ENCODE results near the gene GUK1.

The GUK1 gene

DNA sequence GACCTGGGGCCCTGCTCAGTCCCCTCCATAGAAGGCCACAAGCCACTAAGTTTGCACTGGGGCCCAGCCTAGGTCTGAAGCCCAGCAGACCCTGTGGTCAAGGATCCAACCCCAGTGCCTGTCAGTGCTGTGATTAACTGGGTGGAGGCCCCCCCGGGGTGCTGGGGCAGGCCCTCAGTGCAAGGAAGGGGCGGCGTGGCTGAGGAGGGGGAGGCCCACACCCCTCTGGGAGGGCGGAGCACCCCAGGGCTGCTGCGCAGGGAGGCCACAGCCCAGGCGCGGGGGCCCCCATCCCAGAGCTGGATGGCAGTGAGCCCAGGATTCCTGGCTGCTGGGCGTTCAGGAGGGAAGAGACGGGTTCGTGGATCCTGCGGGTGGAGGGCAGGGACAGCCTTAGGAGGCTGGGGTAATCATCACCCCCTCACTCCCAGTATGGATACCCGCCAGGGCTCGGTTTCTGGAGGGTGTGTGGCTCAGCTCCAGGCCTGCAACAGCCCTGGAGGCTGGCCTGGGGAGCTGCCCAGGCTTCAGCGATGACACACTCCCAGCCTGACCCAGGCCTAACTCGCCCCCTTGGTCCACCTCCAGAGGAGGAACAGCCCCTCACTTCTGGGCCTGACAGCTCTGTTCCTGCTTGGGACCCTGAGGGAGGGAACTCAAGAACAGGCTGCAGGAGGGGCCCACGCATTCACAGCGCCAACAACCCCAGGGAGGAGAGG, 10.5 kb downstream of the GUK1 start:
- no peak for DNase-seq (ENCODE audit: low read depth in 1 of 2, low spot score in 1 of 2)

DNA sequence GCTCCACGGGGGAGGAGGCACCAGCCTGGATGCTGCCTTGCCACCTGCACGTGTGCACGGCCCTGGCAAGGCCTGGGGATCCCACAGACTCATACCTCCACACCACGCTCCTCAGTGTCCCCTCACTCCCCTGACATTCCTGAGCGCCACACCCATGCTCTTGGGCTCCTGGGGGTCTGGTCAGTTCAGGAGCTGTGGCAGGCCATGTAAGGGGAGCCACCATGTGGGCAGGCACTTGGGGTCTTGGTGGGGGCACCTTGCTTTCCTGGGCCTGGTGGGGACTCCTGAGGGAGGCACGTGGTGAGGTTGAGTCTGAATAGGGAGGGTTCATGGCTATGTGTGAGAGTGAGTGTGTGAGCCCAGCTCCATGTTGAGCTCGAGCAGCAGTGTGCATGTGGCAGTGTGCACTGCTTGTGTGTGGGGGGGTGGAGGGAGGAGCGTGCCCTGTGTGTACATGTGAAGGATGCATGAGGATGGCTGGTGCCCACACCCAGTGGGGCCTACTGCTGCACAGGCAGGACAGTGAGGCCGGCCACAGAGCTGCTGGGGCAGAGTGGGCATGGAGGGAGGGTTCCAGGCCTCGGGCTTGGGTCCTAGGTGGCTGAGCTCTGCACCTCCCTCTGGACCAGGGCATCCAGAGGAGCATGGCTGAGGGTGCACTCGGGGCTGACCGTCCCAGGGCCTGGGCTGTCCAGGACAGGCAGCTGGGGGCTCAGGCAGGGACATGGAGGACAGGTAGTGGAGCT, 11.3 kb downstream of the GUK1 start:
- DNase-seq (ENCODE audit: low read depth in 1 of 2, low spot score in 1 of 2), result no peak
- in situ Hi-C loops (cut with HindIII; ENCODE audit: low pct_unique_long_range_greater_than_20kb, low sequenced_read_pairs), result no loop called here
- TF ChIP-seq JUND (IDR thresholded peaks at IDR 0.05; ENCODE audit: low read depth), result no peak

More for the DNA sequence above, 10.5 kb downstream of the GUK1 start:
- TF ChIP-seq JUND (IDR thresholded peaks at IDR 0.05; ENCODE audit: low read depth), result no peak
- in situ Hi-C loops (cut with HindIII; ENCODE audit: low pct_unique_long_range_greater_than_20kb, low sequenced_read_pairs), result no loop called here

GRCh38 chr1:228152097-228152917, 12.2 kb downstream of the GUK1 start:
- no peak for TF ChIP-seq JUND (IDR thresholded peaks at IDR 0.05; ENCODE audit: low read depth)
- DNase-seq (ENCODE audit: low read depth in 1 of 2, low spot score in 1 of 2), result no peak

GRCh38 chr1:228152918-228153258, 12.8 kb downstream of the GUK1 start:
- DNase-seq (ENCODE audit: low read depth in 1 of 2, low spot score in 1 of 2), result no peak
- in situ Hi-C loops (cut with HindIII; ENCODE audit: low pct_unique_long_range_greater_than_20kb, low sequenced_read_pairs), result no loop called here
- no peak for TF ChIP-seq JUND (IDR thresholded peaks at IDR 0.05; ENCODE audit: low read depth)

More at GRCh38 chr1:228152097-228152917, 12.2 kb downstream of the GUK1 start:
- in situ Hi-C loops (cut with HindIII; ENCODE audit: low pct_unique_long_range_greater_than_20kb, low sequenced_read_pairs), result no loop called here

DNA sequence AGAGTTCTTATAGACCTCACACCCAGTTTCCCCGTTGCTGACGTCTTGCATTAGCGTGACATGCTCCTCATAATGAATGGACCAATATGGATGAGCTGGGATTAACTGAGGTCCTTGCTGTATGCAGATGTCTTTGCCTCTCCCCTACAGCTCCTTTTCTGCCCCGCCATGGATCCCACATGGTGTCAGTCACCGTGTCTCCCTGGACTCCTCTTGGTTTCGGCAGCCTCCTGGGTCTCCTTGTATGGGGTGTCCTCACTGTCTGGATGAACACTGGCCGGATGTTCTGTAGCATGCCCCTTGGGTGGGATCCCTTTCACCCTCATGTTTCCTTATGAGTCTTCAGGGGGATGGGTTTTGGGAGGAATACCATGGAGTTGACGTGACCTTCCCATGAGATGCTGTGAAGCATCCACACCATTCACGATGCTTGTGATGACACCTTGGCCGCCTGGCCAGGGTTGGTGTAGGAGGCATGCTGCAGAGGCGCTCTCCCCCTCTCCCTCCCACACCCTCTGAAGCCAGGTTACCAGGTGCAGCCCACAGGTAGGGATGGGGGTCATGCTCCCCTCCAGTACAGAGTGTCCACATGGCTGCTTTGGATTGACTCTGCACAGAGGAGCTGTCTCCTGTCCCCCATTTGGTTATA, 14.1 kb downstream of the GUK1 start:
- in situ Hi-C loops (cut with HindIII; ENCODE audit: low pct_unique_long_range_greater_than_20kb, low sequenced_read_pairs), result no loop called here
- DNase-seq (ENCODE audit: low read depth in 1 of 2, low spot score in 1 of 2), result no peak
- no peak for TF ChIP-seq JUND (IDR thresholded peaks at IDR 0.05; ENCODE audit: low read depth)

- in situ Hi-C loops (cut with HindIII; ENCODE audit: low pct_unique_long_range_greater_than_20kb, low sequenced_read_pairs), result no loop called here
- no peak for TF ChIP-seq JUND (IDR thresholded peaks at IDR 0.05; ENCODE audit: low read depth)
- no peak for DNase-seq (ENCODE audit: low read depth in 1 of 2, low spot score in 1 of 2)
Observed at GRCh38 chr1:228154670-228155571, 14.8 kb downstream of the GUK1 start.

DNA sequence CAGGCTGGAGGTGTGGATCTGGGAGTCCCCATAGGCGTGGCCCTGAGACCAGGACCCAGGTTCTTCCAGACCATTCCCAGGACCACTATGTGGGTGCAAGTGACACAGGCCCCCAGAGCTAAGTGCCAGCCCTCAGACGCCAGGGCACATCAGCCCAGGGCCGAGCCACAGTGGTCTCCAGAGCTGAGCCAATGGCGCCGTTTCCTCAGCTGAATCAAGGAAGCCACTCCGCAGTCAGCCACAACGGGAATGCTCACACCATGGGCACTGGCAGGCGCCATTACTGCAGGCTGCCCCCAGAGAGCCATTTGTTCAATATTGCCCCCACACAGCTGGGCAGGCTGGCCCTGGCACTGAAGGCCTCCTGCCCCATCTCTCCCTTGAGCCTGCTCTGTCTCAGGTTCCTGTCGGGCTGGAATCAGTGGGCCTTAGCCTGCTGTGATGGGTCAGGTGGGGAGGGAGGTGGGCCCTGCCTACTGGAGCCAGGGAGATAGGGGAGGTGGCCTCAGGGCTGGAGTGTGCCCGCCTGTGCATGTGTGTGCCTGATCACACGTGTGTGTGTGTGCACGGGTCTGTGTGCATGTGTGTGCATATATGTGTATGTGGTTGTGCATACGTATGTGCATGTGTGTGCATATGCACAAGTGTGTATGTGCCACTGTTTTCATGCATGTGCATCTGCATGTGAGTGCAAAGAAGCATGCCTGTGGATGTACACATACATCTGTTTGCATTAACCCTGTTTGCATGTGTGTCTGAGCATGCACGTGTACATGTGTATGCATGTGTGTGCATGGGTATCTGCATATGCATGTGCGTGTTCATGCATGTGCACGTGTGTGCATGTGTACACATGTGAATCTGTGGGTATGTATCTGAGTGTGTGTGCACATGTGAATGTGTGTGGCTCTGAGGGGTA, 15.8 kb downstream of the GUK1 start:
- in situ Hi-C loops (cut with HindIII; ENCODE audit: low pct_unique_long_range_greater_than_20kb, low sequenced_read_pairs), result no loop called here

DNA sequence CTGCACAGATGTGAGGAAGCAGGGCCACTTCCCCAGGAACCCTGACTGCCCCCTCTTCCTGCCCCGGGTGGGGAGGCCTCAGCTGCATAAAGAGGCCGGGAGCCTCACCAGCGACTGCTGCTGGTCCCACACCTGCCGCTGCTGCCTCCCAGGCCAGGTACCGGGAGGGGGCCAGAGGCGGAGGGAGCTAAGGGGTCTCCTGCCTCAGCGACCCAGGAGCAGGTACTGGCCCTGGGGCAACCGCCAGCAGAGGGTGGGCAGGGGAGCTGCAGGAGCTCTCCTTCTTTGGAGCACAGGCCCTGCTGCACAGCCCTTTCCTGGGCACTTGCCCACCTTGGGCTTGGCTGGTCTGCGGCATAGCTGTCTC, 16.4 kb downstream of the GUK1 start:
- in situ Hi-C loops (cut with HindIII; ENCODE audit: low pct_unique_long_range_greater_than_20kb, low sequenced_read_pairs), result no loop called here
- no peak for DNase-seq (ENCODE audit: low read depth in 1 of 2, low spot score in 1 of 2)
- no peak for TF ChIP-seq JUND (IDR thresholded peaks at IDR 0.05; ENCODE audit: low read depth)

More for the DNA sequence above, 15.8 kb downstream of the GUK1 start:
- no peak for TF ChIP-seq JUND (IDR thresholded peaks at IDR 0.05; ENCODE audit: low read depth)
- no peak for DNase-seq (ENCODE audit: low read depth in 1 of 2, low spot score in 1 of 2)

DNA sequence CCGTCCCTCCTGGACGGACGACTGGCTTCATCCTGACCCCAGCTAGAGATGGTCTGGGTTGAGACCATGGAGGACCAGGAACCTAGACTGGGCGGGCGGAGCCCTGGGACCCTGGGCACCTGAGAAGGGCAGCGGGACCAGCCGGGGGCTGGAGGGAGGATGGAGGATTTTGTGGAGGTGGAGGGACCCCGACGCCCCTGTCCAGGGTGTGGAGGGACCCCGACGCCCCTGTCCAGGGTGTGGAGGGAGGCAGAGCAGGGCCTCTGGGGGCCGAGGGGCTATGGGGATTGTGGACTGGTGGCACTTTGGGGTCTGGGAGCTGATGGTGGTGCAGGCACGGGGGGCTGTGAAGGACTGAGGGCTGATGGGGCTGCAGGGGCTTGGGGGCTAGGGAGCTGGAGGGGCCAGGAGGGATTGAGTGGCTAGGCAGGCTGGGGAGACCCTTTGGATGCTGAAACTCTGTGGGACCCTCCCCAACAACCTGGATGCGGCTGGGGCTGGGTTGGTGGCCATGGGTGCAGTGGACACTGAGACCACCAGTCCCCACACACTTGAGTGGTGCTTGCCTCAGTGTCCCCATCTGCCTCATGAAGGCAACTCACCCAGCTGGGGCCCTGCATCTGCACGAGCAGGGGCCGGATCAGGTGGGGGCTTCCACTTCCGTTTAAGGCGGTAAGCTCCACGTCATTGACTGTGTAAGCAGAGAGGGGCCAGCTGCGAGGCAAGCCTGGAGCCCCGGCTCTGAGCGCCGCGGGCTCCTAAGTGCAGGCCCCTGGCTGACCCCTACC, 17.1 kb downstream of the GUK1 start:
- in situ Hi-C loops (cut with HindIII; ENCODE audit: low pct_unique_long_range_greater_than_20kb, low sequenced_read_pairs), result no loop called here
- DNase-seq (ENCODE audit: low read depth in 1 of 2, low spot score in 1 of 2), result no peak
- no peak for TF ChIP-seq JUND (IDR thresholded peaks at IDR 0.05; ENCODE audit: low read depth)

DNA sequence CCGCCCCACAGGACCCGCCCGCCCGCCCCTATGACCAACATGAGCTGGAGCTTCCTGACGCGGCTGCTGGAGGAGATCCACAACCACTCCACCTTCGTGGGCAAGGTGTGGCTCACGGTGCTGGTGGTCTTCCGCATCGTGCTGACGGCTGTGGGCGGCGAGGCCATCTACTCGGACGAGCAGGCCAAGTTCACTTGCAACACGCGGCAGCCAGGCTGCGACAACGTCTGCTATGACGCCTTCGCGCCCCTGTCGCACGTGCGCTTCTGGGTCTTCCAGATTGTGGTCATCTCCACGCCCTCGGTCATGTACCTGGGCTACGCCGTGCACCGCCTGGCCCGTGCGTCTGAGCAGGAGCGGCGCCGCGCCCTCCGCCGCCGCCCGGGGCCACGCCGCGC, 17.6 kb downstream of the GUK1 start:
- no peak for TF ChIP-seq JUND (IDR thresholded peaks at IDR 0.05; ENCODE audit: low read depth)
- in situ Hi-C loops (cut with HindIII; ENCODE audit: low pct_unique_long_range_greater_than_20kb, low sequenced_read_pairs), result no loop called here

More for the DNA sequence above, 17.6 kb downstream of the GUK1 start:
- no peak for DNase-seq (ENCODE audit: low read depth in 1 of 2, low spot score in 1 of 2)

Data from T47D (cell line).